ENCODE measurements around the gene SDF2L1. TPM values are rescaled to one million over a fixed set of nuclear protein-coding genes. Genes with fewer than 3 reads are reported as not detected.

Gene SDF2L1
- total and polyA plus RNA-seq, 10 of the 15 experiments (the other 5 are each of a cell fraction or from before 2014, with no cell fraction given), result 3.0 to 214 (median 55.5) TPM

DNA sequence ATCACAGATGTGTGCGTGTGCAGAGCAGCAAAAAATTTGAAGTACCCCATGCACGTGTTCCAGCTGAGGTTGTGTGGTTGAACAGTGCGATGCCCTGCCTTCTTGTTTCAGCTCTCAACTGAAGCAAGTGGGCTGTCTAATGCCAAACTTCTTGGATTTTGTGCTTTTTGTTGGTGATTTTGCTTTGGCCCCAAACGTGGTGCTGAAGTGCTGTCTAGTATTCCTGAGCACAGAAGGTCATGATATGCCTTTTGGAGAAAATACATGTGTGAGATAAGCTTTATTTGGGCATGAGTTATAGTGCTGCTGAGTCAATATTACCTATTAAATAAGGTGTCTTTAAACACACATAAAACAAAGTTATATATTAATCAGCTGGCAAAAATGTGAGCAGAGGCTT, 26.4 kb upstream of the SDF2L1 start:
- Histone ChIP-seq H3K27ac (ENCODE audit: control insufficient read depth, insufficient read depth) (no peak overlapping the region), H3K9ac (ENCODE audit: control insufficient read depth, insufficient read depth, low read length) (no peak overlapping the region), H3K36me3 (ENCODE audit: control insufficient read depth in 2 of 2, insufficient read depth in 2 of 2, low read length in 1 of 2) (peaks cover 20 to 27% of the 10 kb centered on the region in 2 experiments), H3K27me3 (replicated peaks in 1 of 2; ENCODE audit: control insufficient read depth in 2 of 2, insufficient read depth in 2 of 2, low read length in 1 of 2) (no peaks in the 10 kb centered on the region), H3K4me3 (no peak overlapping the region), H4K20me1 (ENCODE audit: control insufficient read depth, insufficient read depth) (peaks cover 3% of the 10 kb centered on the region; the same call in 1 of the 2 replicates), H2AFZ (ENCODE audit: control insufficient read depth, low read depth, low read length) (no peak overlapping the region), H3K79me2 (ENCODE audit: control insufficient read depth, insufficient read depth, low read length) (peaks cover 8% of the 10 kb centered on the region), H3K4me2 (ENCODE audit: control insufficient read depth, insufficient read depth) (no peak overlapping the region), H3K4me1 (ENCODE audit: control insufficient read depth, insufficient read depth, low read length) (no peaks in the 10 kb centered on the region), H3K9me3 (replicated peaks; ENCODE audit: control insufficient read depth, insufficient read depth, low read length) (no peaks in the 10 kb centered on the region)
- FAIRE-seq (no peak), ATAC-seq (no peak), DNase-seq (ENCODE audit: low read depth, low spot score) (no peak)
- ChIA-PET RAD21 (ENCODE audit: unreplicated experiment) (no interaction called here), POLR2A (interaction anchor here (0.5 to 1.1 kb wide), 3 partner anchors 29 to 45 kb away, joined by 3 read pairs; no protein-coding TSS in a partner anchor), CTCF (interaction anchor here (1.4 to 2.5 kb wide), 3 partner anchors 11 to 26 kb away, joined by 4 to 14 read pairs (median 7); partner anchors contain the start of gene SDF2L1), SMC1A (ENCODE audit: uncharacterized antibody, unreplicated experiment) (interaction anchor here (1.4 to 2.1 kb wide), 3 partner anchors 11 to 31 kb away, joined by 3 to 12 read pairs (median 6); no protein-coding TSS in a partner anchor)
- in situ Hi-C loops (cut with MboI), result loop anchor here (10.0 kb wide), 1 partner anchor 521 kb away; no protein-coding TSS in a partner anchor
- intact Hi-C loops (cut with micrococcal nuclease; ENCODE audit: unreplicated experiment), result loop anchor here (5.0 kb wide), 1 partner anchor 48 kb away; the partner anchor contains the start of gene UBE2L3
- no TSS peak for BruUV-seq (replicated peaks)
- WGBS (ENCODE audit: insufficient coverage, insufficient replicate concordance, low lambda C conversion rate, missing lambda C conversion rate), result 64% methylated on average over 4 of the region's 4 CpGs
- TF ChIP-seq HDGF (IDR thresholded peaks at IDR 0.05), result no peak
- TF ChIP-seq SMAD5 (IDR thresholded peaks at IDR 0.05; ENCODE audit: low read depth), result no peak
- no peak for TF ChIP-seq TBL1XR1 (IDR thresholded peaks at IDR 0.05; ENCODE audit: low read depth, low read length)
- no peak for TF ChIP-seq CBFB (IDR thresholded peaks at IDR 0.05; ENCODE audit: low read depth)
- TF ChIP-seq STAT1 (conservative IDR thresholded peaks at IDR 0.05), result no peak
- TF ChIP-seq ZBTB33 (IDR thresholded peaks at IDR 0.05), result no peak
- TF ChIP-seq, protein P1, sequence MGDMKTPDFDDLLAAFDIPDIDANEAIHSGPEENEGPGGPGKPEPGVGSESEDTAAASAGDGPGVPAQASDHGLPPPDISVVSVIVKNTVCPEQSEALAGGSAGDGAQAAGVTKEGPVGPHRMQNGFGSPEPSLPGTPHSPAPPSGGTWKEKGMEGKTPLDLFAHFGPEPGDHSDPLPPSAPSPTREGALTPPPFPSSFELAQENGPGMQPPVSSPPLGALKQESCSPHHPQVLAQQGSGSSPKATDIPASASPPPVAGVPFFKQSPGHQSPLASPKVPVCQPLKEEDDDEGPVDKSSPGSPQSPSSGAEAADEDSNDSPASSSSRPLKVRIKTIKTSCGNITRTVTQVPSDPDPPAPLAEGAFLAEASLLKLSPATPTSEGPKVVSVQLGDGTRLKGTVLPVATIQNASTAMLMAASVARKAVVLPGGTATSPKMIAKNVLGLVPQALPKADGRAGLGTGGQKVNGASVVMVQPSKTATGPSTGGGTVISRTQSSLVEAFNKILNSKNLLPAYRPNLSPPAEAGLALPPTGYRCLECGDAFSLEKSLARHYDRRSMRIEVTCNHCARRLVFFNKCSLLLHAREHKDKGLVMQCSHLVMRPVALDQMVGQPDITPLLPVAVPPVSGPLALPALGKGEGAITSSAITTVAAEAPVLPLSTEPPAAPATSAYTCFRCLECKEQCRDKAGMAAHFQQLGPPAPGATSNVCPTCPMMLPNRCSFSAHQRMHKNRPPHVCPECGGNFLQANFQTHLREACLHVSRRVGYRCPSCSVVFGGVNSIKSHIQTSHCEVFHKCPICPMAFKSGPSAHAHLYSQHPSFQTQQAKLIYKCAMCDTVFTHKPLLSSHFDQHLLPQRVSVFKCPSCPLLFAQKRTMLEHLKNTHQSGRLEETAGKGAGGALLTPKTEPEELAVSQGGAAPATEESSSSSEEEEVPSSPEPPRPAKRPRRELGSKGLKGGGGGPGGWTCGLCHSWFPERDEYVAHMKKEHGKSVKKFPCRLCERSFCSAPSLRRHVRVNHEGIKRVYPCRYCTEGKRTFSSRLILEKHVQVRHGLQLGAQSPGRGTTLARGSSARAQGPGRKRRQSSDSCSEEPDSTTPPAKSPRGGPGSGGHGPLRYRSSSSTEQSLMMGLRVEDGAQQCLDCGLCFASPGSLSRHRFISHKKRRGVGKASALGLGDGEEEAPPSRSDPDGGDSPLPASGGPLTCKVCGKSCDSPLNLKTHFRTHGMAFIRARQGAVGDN (IDR thresholded peaks at IDR 0.05), result no peak
- TF ChIP-seq POLR2AphosphoS5 (IDR thresholded peaks at IDR 0.05; ENCODE audit: low read length), result no peak
- TF ChIP-seq KAT2A (conservative IDR thresholded peaks at IDR 0.05; ENCODE audit: control insufficient read depth, low read depth, low read length), result no peak
- TF ChIP-seq MEF2B (IDR thresholded peaks at IDR 0.05; ENCODE audit: partially characterized antibody, poor library complexity, severe bottlenecking), result no peak
- no peak for TF ChIP-seq BACH1 (IDR thresholded peaks at IDR 0.05; ENCODE audit: borderline replicate concordance)
- no peak for TF ChIP-seq ZSCAN29 (IDR thresholded peaks at IDR 0.05)
- no peak for TF ChIP-seq USF1 (IDR thresholded peaks at IDR 0.05; ENCODE audit: borderline replicate concordance, extremely low read length, insufficient read depth, low read depth, low read length)
- no peak for TF ChIP-seq EGR1 (IDR thresholded peaks at IDR 0.05; ENCODE audit: borderline replicate concordance in 1 of 2, low read depth in 2 of 2, low read length in 2 of 2)
- TF ChIP-seq, protein P2, sequence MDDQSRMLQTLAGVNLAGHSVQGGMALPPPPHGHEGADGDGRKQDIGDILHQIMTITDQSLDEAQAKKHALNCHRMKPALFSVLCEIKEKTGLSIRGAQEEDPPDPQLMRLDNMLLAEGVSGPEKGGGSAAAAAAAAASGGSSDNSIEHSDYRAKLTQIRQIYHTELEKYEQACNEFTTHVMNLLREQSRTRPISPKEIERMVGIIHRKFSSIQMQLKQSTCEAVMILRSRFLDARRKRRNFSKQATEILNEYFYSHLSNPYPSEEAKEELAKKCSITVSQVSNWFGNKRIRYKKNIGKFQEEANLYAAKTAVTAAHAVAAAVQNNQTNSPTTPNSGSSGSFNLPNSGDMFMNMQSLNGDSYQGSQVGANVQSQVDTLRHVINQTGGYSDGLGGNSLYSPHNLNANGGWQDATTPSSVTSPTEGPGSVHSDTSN (IDR thresholded peaks at IDR 0.05; ENCODE audit: insufficient replicate concordance, low read depth, low read length), result no peak
- TF ChIP-seq KDM1A (IDR thresholded peaks at IDR 0.05; ENCODE audit: borderline replicate concordance), result no peak

All from GM12878 (cell line).